Measurements from ENCODE around the gene VSTM2B. TPM values are rescaled to one million over a fixed set of nuclear protein-coding genes. Genes with fewer than 3 reads are reported as not detected.

The VSTM2B gene
- total and polyA plus RNA-seq, 2 of the 4 experiments (the other 2 are of a cell fraction) = not detected

- Histone ChIP-seq H3K27ac (ENCODE audit: insufficient read depth, low read length) (no peak overlapping the region), H3K4me3 (ENCODE audit: insufficient read depth, low read depth, low read length) (no peak overlapping the region), H3K56ac (ENCODE audit: extremely low read depth, insufficient read depth, low read length) (no peak overlapping the region), H4K8ac (ENCODE audit: low read depth in 2 of 2, low read length in 2 of 2) (no peak overlapping the region), H3K23ac (ENCODE audit: low read depth, low read length) (no peak overlapping the region), H3K4me1 (ENCODE audit: control insufficient read depth, insufficient read depth, low read length) (no peaks in the 10 kb centered on the region), H3K9ac (ENCODE audit: low read depth, low read length) (no peak overlapping the region), H3K36me3 (ENCODE audit: control insufficient read depth, insufficient read depth, low read length) (no peaks in the 10 kb centered on the region), H3K79me1 (ENCODE audit: low read depth in 1 of 2, low read length in 2 of 2) (no peaks in the 10 kb centered on the region), H3K9me3 (ENCODE audit: control insufficient read depth, insufficient read depth, low read length) (no peaks in the 10 kb centered on the region), H4K5ac (ENCODE audit: low read depth, low read length) (no peak overlapping the region), H3K27me3 (ENCODE audit: control insufficient read depth, insufficient read depth, low read length) (no peaks in the 10 kb centered on the region), H3K18ac (ENCODE audit: low read depth, low read length) (no peak overlapping the region), H2AK5ac (ENCODE audit: low read depth, low read length) (no peak overlapping the region), H2BK5ac (ENCODE audit: low read depth, low read length, poor library complexity, severe bottlenecking) (no peak overlapping the region), H2AFZ (replicated peaks; ENCODE audit: low read length, poor library complexity) (no peak overlapping the region), H4K20me1 (ENCODE audit: insufficient read depth, low read length) (no peaks in the 10 kb centered on the region), H2BK15ac (ENCODE audit: low read depth, low read length) (no peak overlapping the region), H4K91ac (ENCODE audit: insufficient read depth, low read depth, low read length) (no peak overlapping the region), H3K4ac (ENCODE audit: low read depth, low read length) (no peak overlapping the region), H2AK9ac (replicated peaks; ENCODE audit: low read depth, low read length, poor library complexity) (no peak overlapping the region), H2BK20ac (ENCODE audit: low read depth, low read length) (no peak overlapping the region), H3K14ac (replicated peaks; ENCODE audit: low read depth, low read length) (no peak overlapping the region), H2BK120ac (ENCODE audit: low read depth, low read length) (no peak overlapping the region), H3K9me1 (ENCODE audit: insufficient read depth, low read length) (no peaks in the 10 kb centered on the region), H3K4me2 (ENCODE audit: low read depth, low read length) (no peak overlapping the region)
- DNase-seq = no peak
- 46% methylated on average over 3 of the region's 9 CpGs; no CpG with 5 or more reads in 1 of the 2 experiments for WGBS, 2 experiments (ENCODE audit: extremely low coverage in 2 of 2, insufficient read length in 1 of 2)
- ChIA-PET CTCF (no interaction called here), POLR2A (ENCODE audit: unreplicated experiment) (no interaction called here)
- dilution Hi-C loops (cut with HindIII; ENCODE audit: low sequenced_read_pairs, unreplicated experiment) = no loop called here
- no peak for TF ChIP-seq SMC3 (IDR thresholded peaks at IDR 0.05; ENCODE audit: low read depth, low read length)
- no peak for TF ChIP-seq USF2 (IDR thresholded peaks at IDR 0.05; ENCODE audit: low read depth, low read length)
- no peak for TF ChIP-seq MAFK (IDR thresholded peaks at IDR 0.05; ENCODE audit: low read depth, low read length)
- no peak for TF ChIP-seq RAD21 (IDR thresholded peaks at IDR 0.05; ENCODE audit: low read length)
- no peak for TF ChIP-seq CHD1 (IDR thresholded peaks at IDR 0.05; ENCODE audit: low read depth, low read length)
- TF ChIP-seq RCOR1 (IDR thresholded peaks at IDR 0.05; ENCODE audit: insufficient replicate concordance, low read length) = no peak
- no peak for TF ChIP-seq FOS (IDR thresholded peaks at IDR 0.05; ENCODE audit: low read depth, low read length)
- TF ChIP-seq CEBPB (IDR thresholded peaks at IDR 0.05; ENCODE audit: low read depth, low read length) = no peak
- TF ChIP-seq BHLHE40 (IDR thresholded peaks at IDR 0.05; ENCODE audit: low read depth, low read length) = no peak
- no peak for TF ChIP-seq RFX5 (IDR thresholded peaks at IDR 0.05; ENCODE audit: low read depth, low read length)
- no peak for TF ChIP-seq POLR2A (IDR thresholded peaks at IDR 0.05; ENCODE audit: low read depth, low read length)
- TF ChIP-seq MXI1 (IDR thresholded peaks at IDR 0.05; ENCODE audit: borderline replicate concordance, low read depth, low read length) = no peak
- TF ChIP-seq CTCF (conservative IDR thresholded peaks at IDR 0.05; ENCODE audit: low read depth, low read length) = no peak
- no peak for ATAC-seq (ENCODE audit: low read depth)
- intact Hi-C loops (cut with micrococcal nuclease) = no loop called here
- BruUV-seq (replicated peaks) = no TSS peak
- in situ Hi-C loops (cut with MboI; ENCODE audit: low sequenced_read_pairs) = no loop called here
These were observed 23.6 kb downstream of the VSTM2B start for GRCh38 chr19:29549105-29550070.

All from IMR-90 (cell line).